CD4-positive, alpha-beta T cell treated with Interferon alpha-2 for 1 hour (primary cell): ENCODE results near the gene ARID3C.

Experiments
- DNase-seq, 2 donors: peaks; one replicate each; pipeline ENCODE4 v3.0.0-alpha.2; 2020 to 2022

ARID3C gene

GRCh38 chr9:34628656-34629490, at the start of gene ARID3C:
ARID3C (minus strand) TSS chr9:34629066; CDS start chr9:34628014, 1,052 bp downstream.
- DNase-seq, result peak in 1 of 2 donors; percentile 55

GRCh38 chr9:34675869-34676268, 47.0 kb upstream of the ARID3C start:
- no peak for DNase-seq

GRCh38 chr9:34675048-34675714, 46.3 kb upstream of the ARID3C start:
- DNase-seq, result peak; percentile 53 to 62

- DNase-seq, result no peak
Measured at GRCh38 chr9:34674440-34674839, 45.6 kb upstream of the ARID3C start.

- no peak for DNase-seq
Measured at GRCh38 chr9:34671307-34671706, 42.4 kb upstream of the ARID3C start.

- DNase-seq, result no peak
Measured at GRCh38 chr9:34669809-34670562, 41.1 kb upstream of the ARID3C start.

- DNase-seq, result peak; percentile 93 to 94
Measured at GRCh38 chr9:34665381-34666250, 36.8 kb upstream of the ARID3C start.

GRCh38 chr9:34665067-34665380, 36.2 kb upstream of the ARID3C start:
- DNase-seq, result no peak

GRCh38 chr9:34664281-34665066, 35.6 kb upstream of the ARID3C start:
- DNase-seq, result peak; percentile 75 to 85

GRCh38 chr9:34663303-34663605, 34.4 kb upstream of the ARID3C start:
- DNase-seq, result peak; percentile 53 to 83

- no peak for DNase-seq
Measured at GRCh38 chr9:34662526-34663302, 33.8 kb upstream of the ARID3C start, which contains the start of gene CCL27. CCL27 (minus strand) TSS chr9:34662657; CDS start chr9:34662633, 24 bp downstream.

- no peak for DNase-seq
Measured at GRCh38 chr9:34659592-34660253, 30.9 kb upstream of the ARID3C start.

GRCh38 chr9:34658461-34658860, 29.6 kb upstream of the ARID3C start:
- no peak for DNase-seq

GRCh38 chr9:34656992-34657391, 28.1 kb upstream of the ARID3C start:
- no peak for DNase-seq

GRCh38 chr9:34655394-34655793, 26.5 kb upstream of the ARID3C start:
- no peak for DNase-seq

GRCh38 chr9:34654323-34655051, 25.6 kb upstream of the ARID3C start:
- DNase-seq, result no peak

GRCh38 chr9:34653151-34654072, 24.5 kb upstream of the ARID3C start:
- no peak for DNase-seq

GRCh38 chr9:34652602-34653000, 23.7 kb upstream of the ARID3C start:
- DNase-seq, result no peak
